ENCODE results near the gene RNASE11. TPM values are rescaled to one million over a fixed set of nuclear protein-coding genes. Genes with fewer than 3 reads are reported as not detected.

The RNASE11 gene
- total and polyA plus RNA-seq, 10 of the 15 experiments (the other 5 are each of a cell fraction or from before 2014, with no cell fraction given): not detected

- H2AFZ ChIP-seq (ENCODE audit: control insufficient read depth, low read depth, low read length): peak overlapping the region; percentile 84
- H3K4me3 ChIP-seq: peak overlapping the region; percentile 78
- no TSS peak for BruUV-seq (replicated peaks)
- no peaks in the 10 kb centered on the region for H3K79me2 ChIP-seq (ENCODE audit: control insufficient read depth, insufficient read depth, low read length)
- ChIA-PET SMC1A (ENCODE audit: uncharacterized antibody, unreplicated experiment) (interaction anchor here (0.6 to 6.5 kb wide), 23 partner anchors 12 to 282 kb away, joined by 3 to 110 read pairs (median 4); partner anchors contain the start of genes RNASE4 and TEP1), RAD21 (ENCODE audit: unreplicated experiment) (interaction anchor here (0.7 to 6.3 kb wide), 22 partner anchors 13 to 315 kb away, joined by 3 to 77 read pairs (median 6); partner anchors contain the start of genes ANG, CCNB1IP1, PARP2 and PIP4P1), POLR2A (interaction anchor here (0.6 to 1.7 kb wide), 4 partner anchors 53 to 268 kb away, joined by 3 to 6 read pairs (median 4); no protein-coding TSS in a partner anchor), CTCF (interaction anchor here (0.6 to 10.3 kb wide), 30 partner anchors 10 to 361 kb away, joined by 3 to 216 read pairs (median 5); partner anchors contain the start of genes ANG, CCNB1IP1, PIP4P1 and RNASE4)
- in situ Hi-C loops (cut with MboI) (loop anchor here (5.0 kb wide), 1 partner anchor 198 kb away; the partner anchor contains the start of gene TEP1), intact Hi-C loops (cut with micrococcal nuclease; ENCODE audit: unreplicated experiment) (loop anchor here (5.0 kb wide), 2 partner anchors 52 to 268 kb away; partner anchors contain the start of gene PARP2)
- H3K27me3 ChIP-seq (replicated peaks in 1 of 2; ENCODE audit: control insufficient read depth in 2 of 2, insufficient read depth in 2 of 2, low read length in 1 of 2): no peaks in the 10 kb centered on the region
- peak overlapping the region; percentile 72 for H3K4me2 ChIP-seq (ENCODE audit: control insufficient read depth, insufficient read depth)
- H3K36me3 ChIP-seq (ENCODE audit: control insufficient read depth in 2 of 2, insufficient read depth in 2 of 2, low read length in 1 of 2): no peaks in the 10 kb centered on the region
- no peaks in the 10 kb centered on the region for H3K9me3 ChIP-seq (replicated peaks; ENCODE audit: control insufficient read depth, insufficient read depth, low read length)
- FAIRE-seq (no peak), ATAC-seq (peak; percentile 41), DNase-seq (ENCODE audit: low read depth, low spot score) (no peak)
- H3K9ac ChIP-seq (ENCODE audit: control insufficient read depth, insufficient read depth, low read length): peak overlapping the region; percentile 60; the same call in 1 of the 2 replicates
- H4K20me1 ChIP-seq (ENCODE audit: control insufficient read depth, insufficient read depth): no peaks in the 10 kb centered on the region
- peaks cover 35% of the 10 kb centered on the region for H3K4me1 ChIP-seq (ENCODE audit: control insufficient read depth, insufficient read depth, low read length)
- H3K27ac ChIP-seq (ENCODE audit: control insufficient read depth, insufficient read depth): peak overlapping the region; percentile 34; the same call in 1 of the 2 replicates
- 5% methylated on average over 27 of the region's 27 CpGs for WGBS (ENCODE audit: insufficient coverage, insufficient replicate concordance, low lambda C conversion rate, missing lambda C conversion rate)
- TF ChIP-seq SREBF2 (IDR thresholded peaks at IDR 0.05; ENCODE audit: low read length) (peak; percentile 91), ZNF384 (IDR thresholded peaks at IDR 0.05; ENCODE audit: borderline replicate concordance, low read depth, low read length) (no peak), TAF1 (IDR thresholded peaks at IDR 0.05; ENCODE audit: borderline replicate concordance, low read depth, low read length) (no peak), JUND (IDR thresholded peaks at IDR 0.05; ENCODE audit: low read depth, low read length) (no peak), RBBP5 (conservative IDR thresholded peaks at IDR 0.05) (no peak), BRCA1 (IDR thresholded peaks at IDR 0.05; ENCODE audit: low read depth, low read length) (no peak), ESRRA (IDR thresholded peaks at IDR 0.05; ENCODE audit: low read length) (no peak), ZNF687 (IDR thresholded peaks at IDR 0.05) (no peak), MYC (IDR thresholded peaks at IDR 0.05; ENCODE audit: insufficient read depth, insufficient read length, insufficient replicate concordance, low read length, severe bottlenecking) (no peak), ATF7 (IDR thresholded peaks at IDR 0.05; ENCODE audit: low read depth) (no peak), SP1 (IDR thresholded peaks at IDR 0.05; ENCODE audit: low read depth, low read length) (no peak), CHD2 (IDR thresholded peaks at IDR 0.05; ENCODE audit: borderline replicate concordance, low read depth, low read length) (no peak), HDAC2 (IDR thresholded peaks at IDR 0.05) (no peak), POLR2A (IDR thresholded peaks at IDR 0.05; ENCODE audit: low read depth, low read length) (no peak)
- TF ChIP-seq, protein P1, sequence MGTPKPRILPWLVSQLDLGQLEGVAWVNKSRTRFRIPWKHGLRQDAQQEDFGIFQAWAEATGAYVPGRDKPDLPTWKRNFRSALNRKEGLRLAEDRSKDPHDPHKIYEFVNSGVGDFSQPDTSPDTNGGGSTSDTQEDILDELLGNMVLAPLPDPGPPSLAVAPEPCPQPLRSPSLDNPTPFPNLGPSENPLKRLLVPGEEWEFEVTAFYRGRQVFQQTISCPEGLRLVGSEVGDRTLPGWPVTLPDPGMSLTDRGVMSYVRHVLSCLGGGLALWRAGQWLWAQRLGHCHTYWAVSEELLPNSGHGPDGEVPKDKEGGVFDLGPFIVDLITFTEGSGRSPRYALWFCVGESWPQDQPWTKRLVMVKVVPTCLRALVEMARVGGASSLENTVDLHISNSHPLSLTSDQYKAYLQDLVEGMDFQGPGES (IDR thresholded peaks at IDR 0.05): no peak
- TF ChIP-seq, protein P2, sequence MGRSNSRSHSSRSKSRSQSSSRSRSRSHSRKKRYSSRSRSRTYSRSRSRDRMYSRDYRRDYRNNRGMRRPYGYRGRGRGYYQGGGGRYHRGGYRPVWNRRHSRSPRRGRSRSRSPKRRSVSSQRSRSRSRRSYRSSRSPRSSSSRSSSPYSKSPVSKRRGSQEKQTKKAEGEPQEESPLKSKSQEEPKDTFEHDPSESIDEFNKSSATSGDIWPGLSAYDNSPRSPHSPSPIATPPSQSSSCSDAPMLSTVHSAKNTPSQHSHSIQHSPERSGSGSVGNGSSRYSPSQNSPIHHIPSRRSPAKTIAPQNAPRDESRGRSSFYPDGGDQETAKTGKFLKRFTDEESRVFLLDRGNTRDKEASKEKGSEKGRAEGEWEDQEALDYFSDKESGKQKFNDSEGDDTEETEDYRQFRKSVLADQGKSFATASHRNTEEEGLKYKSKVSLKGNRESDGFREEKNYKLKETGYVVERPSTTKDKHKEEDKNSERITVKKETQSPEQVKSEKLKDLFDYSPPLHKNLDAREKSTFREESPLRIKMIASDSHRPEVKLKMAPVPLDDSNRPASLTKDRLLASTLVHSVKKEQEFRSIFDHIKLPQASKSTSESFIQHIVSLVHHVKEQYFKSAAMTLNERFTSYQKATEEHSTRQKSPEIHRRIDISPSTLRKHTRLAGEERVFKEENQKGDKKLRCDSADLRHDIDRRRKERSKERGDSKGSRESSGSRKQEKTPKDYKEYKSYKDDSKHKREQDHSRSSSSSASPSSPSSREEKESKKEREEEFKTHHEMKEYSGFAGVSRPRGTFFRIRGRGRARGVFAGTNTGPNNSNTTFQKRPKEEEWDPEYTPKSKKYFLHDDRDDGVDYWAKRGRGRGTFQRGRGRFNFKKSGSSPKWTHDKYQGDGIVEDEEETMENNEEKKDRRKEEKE (IDR thresholded peaks at IDR 0.05): no peak
These were observed 22.4 kb upstream of the RNASE11 start for GRCh38 chr14:20610002-20610765.
